Activated CD4-positive, CD25-positive, alpha-beta regulatory T cell treated with anti-CD3 and anti-CD28 coated beads, Interleukin-2, amount 50 U/mL, for 72 hours (primary cell): ENCODE measurements around the gene FALEC.

ENCODE experiments used
- DNase-seq: peaks from one replicate; pipeline ENCODE4 v3.0.0; 2021

Gene FALEC

DNA sequence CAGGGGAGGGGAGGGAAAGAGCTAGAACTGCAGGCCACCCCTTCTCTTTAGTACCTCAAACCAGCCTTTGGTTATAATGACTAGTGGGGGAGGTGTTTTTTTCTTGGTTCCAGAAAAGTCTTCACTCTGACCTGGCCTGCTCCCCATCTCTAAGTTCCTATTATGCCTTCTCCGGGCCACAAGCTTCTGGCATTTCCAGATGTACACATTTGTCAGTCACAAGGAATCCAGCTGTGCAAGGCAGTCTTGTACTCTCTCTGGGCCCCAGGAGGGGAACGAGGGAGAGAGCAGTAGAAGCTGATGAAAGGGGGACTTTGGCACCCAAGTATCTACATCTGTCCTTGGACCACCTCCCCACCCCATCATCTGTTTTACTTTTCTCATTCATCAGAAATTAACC, 2.7 kb upstream of the FALEC start:
- no peak for DNase-seq

GRCh38 chr1:150513351-150513791, 2.2 kb upstream of the FALEC start:
- DNase-seq, result no peak

GRCh38 chr1:150514260-150514659, 1.3 kb upstream of the FALEC start:
- no peak for DNase-seq

- DNase-seq, result no peak
These were observed 632 bp upstream of the FALEC start for GRCh38 chr1:150514913-150515327.

- no peak for DNase-seq
These were observed 569 bp downstream of the FALEC start for GRCh38 chr1:150516050-150516591.

DNA sequence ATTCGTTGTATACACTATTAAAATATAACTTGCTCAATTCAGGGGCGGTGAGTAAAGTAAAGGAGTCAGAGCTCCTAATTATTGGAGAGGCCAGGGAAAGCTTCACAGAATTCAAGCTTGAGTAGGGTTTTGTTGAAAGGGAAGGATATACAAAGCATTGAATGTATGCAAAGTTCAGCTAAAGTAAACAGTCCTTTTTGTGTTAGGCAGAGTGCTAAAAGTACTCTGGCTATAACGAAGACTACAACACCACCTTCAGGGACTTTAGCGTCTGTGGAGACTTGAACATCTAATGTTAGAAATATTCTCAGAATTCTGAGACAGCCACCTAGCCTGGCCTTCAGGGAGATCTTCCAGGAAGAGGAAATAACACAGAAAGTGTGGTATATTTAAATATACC, 1.1 kb downstream of the FALEC start:
- DNase-seq, result no peak

DNA sequence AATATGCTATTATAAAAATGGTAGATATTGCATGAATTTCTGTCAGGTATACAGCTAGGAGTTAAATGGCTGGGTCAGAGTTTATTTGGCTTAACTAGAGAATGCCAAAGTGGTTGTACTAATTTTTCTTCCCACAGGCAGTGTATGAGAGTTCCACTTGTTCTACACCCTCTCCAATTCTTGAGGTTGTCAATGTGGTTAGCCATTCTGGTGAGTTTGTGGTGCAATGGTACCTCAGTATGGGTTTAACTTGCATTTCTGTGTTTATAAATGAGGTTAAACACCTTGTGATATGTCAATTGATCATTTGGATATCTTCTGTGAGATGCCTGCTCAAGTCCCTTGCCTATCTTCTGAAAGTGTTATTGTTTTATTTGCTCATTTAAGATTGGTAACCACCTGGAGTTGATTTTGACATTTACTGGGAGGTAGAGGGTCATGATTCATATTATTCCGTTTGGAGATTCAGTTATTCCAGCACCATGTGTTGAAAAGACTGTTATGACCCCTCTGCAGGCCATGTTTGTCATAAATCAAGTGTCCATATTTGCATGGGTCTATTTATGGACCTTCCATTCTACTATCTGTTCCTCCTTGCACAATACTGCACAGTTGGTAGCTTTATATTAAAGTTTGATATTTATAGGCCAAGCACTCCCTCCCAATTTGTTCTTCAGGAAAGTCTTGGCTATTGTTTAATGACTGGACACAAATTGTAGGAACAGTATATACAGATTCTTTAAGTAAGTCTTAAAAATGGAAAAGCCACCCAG, 5.8 kb downstream of the FALEC start:
- no peak for DNase-seq

GRCh38 chr1:150525348-150525747, 9.8 kb downstream of the FALEC start:
- DNase-seq, result no peak

- no peak for DNase-seq
These were observed 12.6 kb downstream of the FALEC start for GRCh38 chr1:150528196-150528595.

DNA sequence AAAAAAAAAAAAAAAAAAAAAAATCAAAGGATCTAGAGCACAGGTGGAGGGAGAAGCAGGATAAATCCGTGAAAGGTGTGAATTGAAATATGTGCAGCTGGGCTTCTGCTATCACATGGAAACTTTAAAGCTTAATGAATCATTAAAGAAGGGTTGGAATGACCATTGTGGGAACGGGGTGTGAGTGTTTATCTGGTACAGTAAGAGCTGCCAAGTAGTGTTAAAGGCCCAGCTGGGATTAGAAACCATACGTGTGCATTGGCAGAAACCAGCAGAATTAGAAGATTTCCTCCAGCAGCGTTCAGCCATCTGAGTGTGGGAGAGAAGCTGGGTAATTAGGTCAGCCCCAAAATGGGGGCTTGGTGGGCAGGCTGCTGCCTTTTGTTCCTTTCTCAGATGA, 13.5 kb downstream of the FALEC start:
- no peak for DNase-seq

DNA sequence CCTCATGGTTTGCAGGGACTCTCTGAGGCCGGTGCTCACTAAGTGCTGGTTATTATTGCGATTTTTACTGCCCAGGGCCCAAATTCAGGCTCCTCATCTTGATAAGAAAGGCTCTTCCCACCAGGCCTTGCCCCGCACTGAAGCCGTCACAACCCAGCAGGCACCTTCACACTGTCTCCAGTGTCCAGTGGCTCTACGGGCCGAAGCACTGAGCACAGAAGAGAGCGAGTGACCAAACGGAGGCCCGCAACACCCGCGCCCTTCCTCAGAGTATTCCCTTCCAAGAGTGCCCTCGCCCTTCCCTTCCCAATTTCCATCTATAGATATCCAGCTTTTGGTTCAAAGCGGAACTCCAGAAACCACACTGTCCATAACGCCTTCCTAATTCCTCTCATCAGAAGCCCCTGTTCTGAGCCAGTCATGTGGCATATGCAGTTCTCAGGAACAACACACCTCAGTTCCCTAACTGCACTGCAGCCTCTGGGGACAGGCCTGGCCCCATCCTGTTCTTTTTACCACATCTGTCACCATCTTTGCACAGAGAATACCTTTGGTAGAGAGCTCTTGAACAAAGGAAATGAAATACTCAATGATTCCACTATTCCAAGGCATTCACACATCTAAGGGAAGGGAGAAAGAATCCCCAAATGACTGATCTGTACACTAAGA, 15.1 kb downstream of the FALEC start:
- DNase-seq, result no peak

DNA sequence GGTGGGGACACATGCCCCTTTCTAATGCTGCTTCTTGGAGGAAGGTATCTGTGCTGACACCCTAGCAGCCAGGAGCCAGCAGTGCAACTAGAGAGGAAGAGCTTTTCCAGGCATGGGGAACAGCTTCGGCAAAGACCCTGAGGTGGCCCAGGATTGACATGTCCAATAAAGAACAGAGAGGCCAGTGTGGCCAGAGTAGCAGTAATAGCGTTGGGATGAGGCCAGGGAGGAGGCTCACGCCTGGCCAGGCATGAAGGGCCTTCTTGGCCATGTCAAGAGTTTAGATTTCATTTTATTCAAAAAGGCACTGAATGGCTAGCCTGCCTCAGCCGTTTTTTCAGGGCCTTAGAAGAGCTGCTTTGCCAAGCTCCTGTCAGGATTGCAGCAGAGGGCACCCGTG, 17.3 kb downstream of the FALEC start:
- no peak for DNase-seq

- DNase-seq, result no peak
These were observed 18.4 kb downstream of the FALEC start for GRCh38 chr1:150534002-150534401.

DNA sequence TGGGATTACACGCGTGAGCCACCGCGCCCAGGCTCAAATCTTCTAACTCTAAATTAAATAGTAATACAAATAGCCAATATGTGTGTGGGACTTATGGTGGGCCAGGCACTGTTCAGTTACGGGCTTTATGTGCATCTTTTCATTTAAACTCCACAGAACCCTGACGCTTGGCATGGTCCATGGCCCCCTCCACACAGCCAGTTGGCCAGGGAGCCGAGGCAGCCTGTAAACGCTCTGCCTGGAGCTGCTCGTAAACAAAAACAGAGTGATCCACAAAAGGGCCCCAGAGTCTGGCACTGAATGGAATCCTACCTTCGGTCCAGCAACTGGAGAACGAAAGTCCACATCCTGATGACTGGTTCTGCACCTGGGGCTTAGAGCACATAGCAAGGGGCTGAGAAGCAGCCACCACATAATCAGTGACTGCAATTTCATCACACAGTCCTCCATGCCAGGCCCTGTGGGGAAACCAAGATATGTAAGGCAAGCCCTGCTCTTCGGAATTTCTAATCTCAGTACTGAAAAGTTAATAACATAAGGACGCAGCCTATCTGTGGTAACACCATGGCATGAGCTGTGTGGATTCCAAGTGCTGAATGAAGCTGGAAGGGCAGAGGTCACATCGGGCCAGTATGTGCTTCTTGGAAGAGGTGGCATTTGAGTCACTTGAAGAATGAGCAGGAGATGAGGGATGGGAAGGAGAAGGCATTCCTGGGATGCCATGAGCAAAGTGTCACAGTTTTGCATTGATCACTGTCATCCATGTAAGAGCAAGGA, 20.1 kb downstream of the FALEC start:
- no peak for DNase-seq

GRCh38 chr1:150536836-150537731, 21.5 kb downstream of the FALEC start:
- DNase-seq, result no peak

DNA sequence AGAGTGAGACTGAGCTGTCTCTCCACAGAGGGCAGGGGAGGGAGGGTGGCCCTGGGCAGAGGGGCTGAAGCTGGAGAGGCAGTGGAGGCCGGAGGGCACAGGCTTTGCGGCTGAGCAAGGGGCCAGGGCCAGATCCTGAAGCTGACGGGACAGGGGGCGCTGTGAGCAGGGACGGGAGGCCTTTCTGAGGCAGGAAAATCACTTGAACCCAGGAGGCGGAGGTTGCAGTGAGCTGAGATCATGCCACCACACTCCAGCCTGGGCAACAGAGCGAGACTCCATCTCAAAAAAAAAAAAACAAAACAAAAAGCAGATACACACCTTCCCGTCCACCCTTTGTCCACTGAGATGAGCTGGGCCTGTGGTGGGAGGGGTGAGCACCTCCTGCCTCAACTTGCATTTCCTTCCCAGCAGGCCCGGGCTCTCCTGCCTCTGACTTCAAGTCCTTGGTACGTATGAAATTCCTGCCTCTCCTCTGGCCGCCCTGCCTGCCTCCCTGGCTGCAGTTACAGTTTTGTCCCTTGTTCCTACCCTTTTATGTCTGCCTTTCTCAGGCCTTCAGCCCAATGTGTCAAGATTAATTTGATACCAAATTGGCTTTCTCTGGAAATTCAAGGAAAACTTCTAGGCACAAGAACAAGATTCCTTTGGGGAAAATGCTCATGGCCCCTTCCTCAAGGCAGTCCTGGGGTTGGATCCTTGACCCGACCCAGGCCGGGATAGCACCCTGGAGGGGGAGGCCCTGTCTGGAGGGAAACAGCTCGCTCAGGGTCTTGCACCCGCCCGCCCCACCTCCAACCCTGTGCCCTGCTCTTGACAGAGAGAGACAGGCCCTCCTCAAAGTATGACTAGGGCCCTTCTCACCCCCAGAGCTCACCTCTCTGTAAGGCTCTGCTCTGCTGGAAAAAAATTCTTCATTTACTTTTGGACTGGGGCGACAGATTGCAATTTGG, 22.5 kb downstream of the FALEC start:
- no peak for DNase-seq

- no peak for DNase-seq
These were observed 28.1 kb downstream of the FALEC start for GRCh38 chr1:150543500-150544143.

- no peak for DNase-seq
These were observed 28.7 kb downstream of the FALEC start for GRCh38 chr1:150544204-150544603.

DNA sequence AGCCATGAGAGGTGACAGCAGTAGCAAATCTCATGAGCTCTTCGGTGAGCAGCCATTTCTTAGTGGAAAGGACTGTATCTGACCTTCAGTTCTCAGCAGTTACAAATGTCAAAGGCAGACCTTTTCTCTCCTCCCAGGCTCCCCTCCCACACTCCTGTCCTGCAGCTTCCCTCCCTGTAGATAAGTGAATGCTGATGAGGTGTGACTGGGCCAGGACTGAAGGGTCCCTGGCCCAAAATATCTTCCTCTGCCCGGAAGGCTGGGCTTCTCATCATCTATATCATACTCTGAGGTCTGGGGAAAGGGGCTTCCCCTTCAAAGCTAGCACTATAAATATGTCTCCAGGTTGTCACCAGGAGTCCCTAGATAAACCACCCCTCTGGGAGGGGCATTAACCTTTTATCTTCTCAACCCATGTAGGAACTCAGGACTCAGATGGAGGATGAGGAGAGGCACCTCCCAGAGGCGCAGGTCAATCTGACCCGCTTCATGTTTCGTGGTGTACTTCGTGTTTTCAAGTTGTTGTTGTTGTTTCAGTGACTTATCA, 30.0 kb downstream of the FALEC start:
- no peak for DNase-seq

GRCh38 chr1:150546294-150546937, 30.9 kb downstream of the FALEC start:
- DNase-seq, result no peak
